NAMALWA (cell line): ENCODE data around the gene LUZP2.

Experiments
- DNase-seq: peaks from one replicate; pipeline ENCODE4 v3.0.0-alpha.2; 2015; ENCODE audit warnings: low spot score

Gene LUZP2

DNA sequence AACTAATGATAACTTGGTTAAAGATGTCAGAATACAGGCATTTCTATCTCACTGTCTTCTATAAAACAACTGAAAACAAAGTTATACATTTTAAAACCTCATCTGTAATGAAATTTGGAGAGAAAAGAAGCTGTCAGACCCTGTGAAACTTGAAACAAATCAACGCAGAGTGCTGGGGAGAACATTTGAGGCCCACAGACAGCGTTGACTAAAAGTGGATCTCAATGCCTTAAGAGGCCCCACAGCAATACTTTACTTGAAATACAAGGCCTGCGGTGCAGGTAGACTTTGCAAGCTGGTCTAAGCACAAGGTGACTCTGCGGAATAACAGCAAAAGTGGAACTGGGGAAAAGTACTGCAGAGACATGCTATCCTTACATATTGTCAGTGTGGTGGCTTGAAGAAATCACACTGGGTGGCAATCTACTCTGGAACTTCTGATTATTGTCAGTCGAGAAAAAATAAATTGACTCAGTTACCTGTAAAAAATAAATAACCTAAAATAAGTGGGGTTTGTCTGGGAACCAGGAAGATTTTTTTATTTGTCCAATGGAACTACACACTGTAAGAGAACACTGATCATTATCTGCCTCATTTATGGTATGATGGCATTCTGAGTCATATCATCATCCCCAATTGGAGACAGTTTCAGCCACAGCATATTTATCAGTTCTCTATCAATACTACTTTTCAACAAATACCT is 138.9 kb downstream of the LUZP2 start:
- DNase-seq, result no peak

GRCh38 chr11:24636291-24636629 is 139.4 kb downstream of the LUZP2 start:
- no peak for DNase-seq

GRCh38 chr11:24637520-24637919 is 140.7 kb downstream of the LUZP2 start:
- DNase-seq, result no peak

- no peak for DNase-seq
These were observed 145.8 kb downstream of the LUZP2 start for GRCh38 chr11:24642648-24643047.

- DNase-seq, result no peak
These were observed 148.7 kb downstream of the LUZP2 start for GRCh38 chr11:24645563-24645962.

GRCh38 chr11:24651873-24652272 is 155.0 kb downstream of the LUZP2 start:
- DNase-seq, result no peak

- no peak for DNase-seq
These were observed 157.0 kb downstream of the LUZP2 start for GRCh38 chr11:24653901-24654300.

DNA sequence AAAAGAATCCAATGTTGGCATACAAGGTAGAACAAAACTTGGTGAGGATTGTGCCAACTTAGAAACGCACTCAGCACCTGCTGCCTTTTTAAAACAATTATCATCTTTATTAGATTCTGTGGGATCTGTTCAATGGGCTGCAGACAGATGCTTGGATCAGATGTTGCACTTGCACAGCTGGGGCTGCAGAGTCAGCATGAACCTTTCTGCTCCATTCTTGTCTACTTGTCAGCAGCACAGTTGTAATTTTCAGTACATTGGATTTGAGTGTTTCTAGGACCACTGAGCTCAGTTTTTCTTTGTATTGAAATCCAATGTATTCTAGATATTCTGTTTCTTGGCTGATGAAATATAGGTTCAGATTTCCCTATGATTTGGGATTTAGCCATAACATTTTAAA is 164.5 kb downstream of the LUZP2 start:
- DNase-seq, result no peak

- DNase-seq, result no peak
These were observed 167.5 kb downstream of the LUZP2 start for GRCh38 chr11:24664399-24664798.

DNA sequence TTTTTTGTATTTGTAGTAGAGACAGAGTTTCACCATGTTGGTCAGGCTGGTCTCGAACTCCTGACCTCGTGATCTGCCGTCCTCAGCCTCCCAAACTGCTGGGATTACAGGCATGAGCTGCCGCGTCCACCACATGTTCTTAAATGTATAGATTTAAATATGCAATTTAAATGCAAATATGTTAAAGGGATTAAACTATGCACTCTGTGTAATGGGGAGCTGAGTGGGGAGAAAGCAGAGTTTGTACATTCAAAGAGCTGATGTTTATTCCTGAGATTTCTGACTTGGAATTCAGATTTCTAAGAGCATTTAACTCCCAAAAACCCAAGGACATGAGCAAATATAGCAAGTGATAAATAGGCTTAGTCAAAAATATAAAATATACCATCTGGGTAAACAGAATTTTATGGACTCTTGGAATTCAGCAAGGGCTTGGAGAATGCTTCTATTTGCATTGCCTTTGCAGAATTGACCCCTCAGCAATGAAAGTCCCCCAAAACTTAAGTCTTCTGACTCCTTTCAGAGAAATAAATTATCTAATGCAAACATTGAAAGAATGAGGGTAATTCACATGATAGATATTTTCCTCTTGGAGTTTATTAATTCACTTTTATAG is 170.6 kb downstream of the LUZP2 start:
- DNase-seq, result no peak

- no peak for DNase-seq
These were observed 182.0 kb downstream of the LUZP2 start for GRCh38 chr11:24678703-24679348.

- DNase-seq, result no peak
These were observed 183.0 kb downstream of the LUZP2 start for GRCh38 chr11:24679821-24680351.

DNA sequence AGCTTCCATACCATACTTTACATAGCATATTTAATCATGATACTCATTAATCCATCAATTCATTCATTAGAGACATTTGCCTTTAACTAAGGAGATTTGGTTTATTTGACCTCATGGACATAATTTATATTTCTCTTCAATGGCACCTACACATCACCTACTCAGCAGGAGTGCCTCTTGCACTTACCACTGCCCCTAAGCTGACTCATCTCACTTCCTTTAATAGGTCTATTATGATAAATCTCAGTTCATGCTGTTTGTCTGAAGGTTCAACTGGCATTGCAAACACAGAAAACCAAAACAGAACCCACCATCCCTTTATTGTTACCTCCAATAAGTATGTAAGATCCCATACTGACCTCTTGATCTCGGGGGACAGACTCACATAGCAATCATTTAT is 186.7 kb downstream of the LUZP2 start:
- DNase-seq, result no peak

- DNase-seq, result no peak
These were observed 189.0 kb downstream of the LUZP2 start for GRCh38 chr11:24685821-24686220.

GRCh38 chr11:24687531-24688147 is 190.8 kb downstream of the LUZP2 start:
- DNase-seq, result no peak

DNA sequence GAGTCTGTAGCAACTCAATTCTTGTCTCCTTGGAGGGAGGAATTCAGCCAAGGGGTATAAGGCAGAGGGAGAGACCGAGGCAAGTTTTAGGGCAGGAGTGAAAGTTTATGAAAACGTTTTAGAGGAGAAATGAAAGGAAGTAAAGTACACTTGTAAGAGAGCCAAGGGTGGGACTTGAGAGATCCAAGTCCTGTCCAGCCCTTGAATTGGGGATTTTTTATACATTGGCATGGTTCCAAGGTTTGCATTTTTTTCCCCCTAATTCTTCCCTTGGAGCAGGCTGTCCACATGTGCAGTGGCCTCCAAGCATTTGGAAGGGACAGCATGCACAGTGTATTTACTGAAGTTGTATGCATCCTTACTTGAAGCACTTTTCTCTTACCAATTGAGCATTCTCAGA is 192.1 kb downstream of the LUZP2 start:
- no peak for DNase-seq

- no peak for DNase-seq
These were observed 200.8 kb downstream of the LUZP2 start for GRCh38 chr11:24697522-24698111.

GRCh38 chr11:24704716-24705115 is 207.9 kb downstream of the LUZP2 start:
- no peak for DNase-seq

DNA sequence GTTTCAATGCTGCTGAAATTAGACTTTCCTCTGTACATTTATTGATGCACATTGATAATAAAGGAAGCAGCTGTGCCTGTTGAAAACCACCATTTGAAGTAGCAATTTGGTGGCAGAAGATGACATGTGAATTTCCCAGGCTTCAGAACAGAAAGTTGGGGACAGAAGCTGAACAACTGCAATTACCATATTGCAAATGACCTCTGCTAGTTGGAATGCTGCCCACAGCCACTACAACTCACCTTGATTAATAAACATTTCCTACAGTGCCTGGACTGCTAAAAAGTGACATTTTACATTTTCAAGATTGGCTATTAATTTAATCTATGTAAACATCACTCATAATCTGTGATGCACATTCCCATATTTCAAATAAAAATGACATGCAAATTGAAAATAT is 208.6 kb downstream of the LUZP2 start:
- no peak for DNase-seq

- no peak for DNase-seq
These were observed 211.8 kb downstream of the LUZP2 start for GRCh38 chr11:24708616-24709015.

- no peak for DNase-seq
These were observed 213.2 kb downstream of the LUZP2 start for GRCh38 chr11:24709928-24710565.

GRCh38 chr11:24714601-24715000 is 217.7 kb downstream of the LUZP2 start:
- no peak for DNase-seq
